ENCODE results near the gene MCM9. TPM values are rescaled to one million over a fixed set of nuclear protein-coding genes. Genes with fewer than 3 reads are reported as not detected.

The MCM9 gene
- total and polyA plus RNA-seq, 8 donors, result 0.29 to 85.7 (median 8.2) TPM

- peak in 1 of 2 donors; percentile 67 for DNase-seq
- H3K27me3 ChIP-seq, result no peaks in the 10 kb centered on the region
- intact Hi-C loops (cut with DNase I; ENCODE audit: low total_unique reads), result no loop called here
- H3K9me3 ChIP-seq, result no peaks in the 10 kb centered on the region
- TF ChIP-seq POLR2A (IDR thresholded peaks at IDR 0.05) (no peak), EP300 (IDR thresholded peaks at IDR 0.05) (no peak), POLR2AphosphoS5 (IDR thresholded peaks at IDR 0.05) (no peak), CTCF (IDR thresholded peaks at IDR 0.05) (peak in 1 of 7 experiments; percentile 23)
- no peaks in the 10 kb centered on the region for H3K36me3 ChIP-seq
- 19 to 27% (median 23%) methylated on average over 2 of the region's 2 CpGs for WGBS, 5 donors
- no peaks in the 10 kb centered on the region for H3K4me1 ChIP-seq
- H3K4me3 ChIP-seq, result no peak overlapping the region
- H3K27ac ChIP-seq, result no peak overlapping the region
These were observed 33.5 kb upstream of the MCM9 start for GRCh38 chr6:118968416-118968815.

- TF ChIP-seq POLR2A (IDR thresholded peaks at IDR 0.05) (no peak), CTCF (IDR thresholded peaks at IDR 0.05) (no peak), EP300 (IDR thresholded peaks at IDR 0.05) (no peak), POLR2AphosphoS5 (IDR thresholded peaks at IDR 0.05) (no peak)
- Histone ChIP-seq H3K4me1 (no peaks in the 10 kb centered on the region), H3K27ac (no peak overlapping the region), H3K36me3 (no peaks in the 10 kb centered on the region), H3K4me3 (no peak overlapping the region), H3K9me3 (no peaks in the 10 kb centered on the region), H3K27me3 (no peaks in the 10 kb centered on the region)
- WGBS, 5 donors, result 29 to 55% (median 41%) methylated on average over 2 of the region's 2 CpGs
- no peak for DNase-seq
- intact Hi-C loops (cut with DNase I; ENCODE audit: low total_unique reads), result no loop called here
These were observed 32.3 kb upstream of the MCM9 start for GRCh38 chr6:118967239-118967638.

- TF ChIP-seq EP300 (IDR thresholded peaks at IDR 0.05), result no peak
- TF ChIP-seq POLR2A (IDR thresholded peaks at IDR 0.05), result no peak
- TF ChIP-seq CTCF (IDR thresholded peaks at IDR 0.05), result no peak
- no peak for TF ChIP-seq POLR2AphosphoS5 (IDR thresholded peaks at IDR 0.05)
- Histone ChIP-seq H3K4me3 (no peak overlapping the region), H3K9me3 (no peaks in the 10 kb centered on the region), H3K27ac (no peak overlapping the region), H3K4me1 (no peaks in the 10 kb centered on the region), H3K36me3 (no peaks in the 10 kb centered on the region), H3K27me3 (no peaks in the 10 kb centered on the region)
- 40 to 55% (median 45%) methylated on average over 2 of the region's 2 CpGs for WGBS, 5 donors
- intact Hi-C loops (cut with DNase I; ENCODE audit: low total_unique reads), result no loop called here
- DNase-seq, result no peak
These were observed 30.9 kb upstream of the MCM9 start for GRCh38 chr6:118965843-118966370.

- Histone ChIP-seq H3K36me3 (no peaks in the 10 kb centered on the region), H3K4me1 (peaks cover 0 to 4% (median 0%) of the 10 kb centered on the region in 4 donors)
- intact Hi-C loops (cut with DNase I; ENCODE audit: low total_unique reads), result no loop called here
These were observed 30.4 kb upstream of the MCM9 start for GRCh38 chr6:118965371-118965770.

GRCh38 chr6:118963003-118963402, 28.0 kb upstream of the MCM9 start:
- Histone ChIP-seq H3K27ac (no peak overlapping the region), H3K27me3 (no peaks in the 10 kb centered on the region), H3K9me3 (no peaks in the 10 kb centered on the region), H3K4me3 (no peak overlapping the region), H3K36me3 (no peaks in the 10 kb centered on the region), H3K4me1 (peaks cover 0 to 10% (median 0%) of the 10 kb centered on the region in 4 donors)
- no peak for DNase-seq
- TF ChIP-seq EP300 (IDR thresholded peaks at IDR 0.05) (no peak), CTCF (IDR thresholded peaks at IDR 0.05) (peak in 2 of 7 experiments; percentile 12 to 14)
- intact Hi-C loops (cut with DNase I; ENCODE audit: low total_unique reads), result no loop called here

More at GRCh38 chr6:118965371-118965770, 30.4 kb upstream of the MCM9 start:
- no peak overlapping the region for H3K4me3 ChIP-seq
- WGBS, 5 donors, result 60 to 70% (median 65%) methylated on average over 3 of the region's 3 CpGs
- no peaks in the 10 kb centered on the region for H3K27me3 ChIP-seq
- no peak for TF ChIP-seq POLR2AphosphoS5 (IDR thresholded peaks at IDR 0.05)
- TF ChIP-seq EP300 (IDR thresholded peaks at IDR 0.05), result no peak
- H3K27ac ChIP-seq, result no peak overlapping the region
- no peaks in the 10 kb centered on the region for H3K9me3 ChIP-seq
- peak in 1 of 2 donors; percentile 16 for DNase-seq
